NAMALWA (cell line): ENCODE data around the gene GAPVD1.

ENCODE experiments used
- DNase-seq: peaks from one replicate; pipeline ENCODE4 v3.0.0-alpha.2; 2015; ENCODE audit warnings: low spot score

Gene GAPVD1

DNA sequence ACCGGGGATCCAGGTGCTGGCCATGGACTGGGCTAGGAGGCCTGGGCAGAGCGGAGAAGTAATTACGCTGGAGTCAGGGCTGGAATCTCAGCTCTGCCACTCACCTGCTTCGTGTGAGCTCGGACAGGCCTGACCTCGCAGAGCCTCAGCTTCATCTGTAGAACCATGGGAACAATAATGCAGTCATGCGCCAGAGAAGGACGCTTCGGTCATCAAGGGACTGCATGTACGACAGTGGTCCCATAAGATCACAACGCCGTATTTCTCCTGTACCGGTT, 145.1 kb downstream of the GAPVD1 start:
- DNase-seq: no peak

GRCh38 chr9:125407432-125407973, 145.9 kb downstream of the GAPVD1 start:
- no peak for DNase-seq

- DNase-seq: peak; percentile 78
These were observed 146.6 kb downstream of the GAPVD1 start for GRCh38 chr9:125407974-125408900.

GRCh38 chr9:125409217-125409636, 147.6 kb downstream of the GAPVD1 start:
- DNase-seq: peak; percentile 39

DNA sequence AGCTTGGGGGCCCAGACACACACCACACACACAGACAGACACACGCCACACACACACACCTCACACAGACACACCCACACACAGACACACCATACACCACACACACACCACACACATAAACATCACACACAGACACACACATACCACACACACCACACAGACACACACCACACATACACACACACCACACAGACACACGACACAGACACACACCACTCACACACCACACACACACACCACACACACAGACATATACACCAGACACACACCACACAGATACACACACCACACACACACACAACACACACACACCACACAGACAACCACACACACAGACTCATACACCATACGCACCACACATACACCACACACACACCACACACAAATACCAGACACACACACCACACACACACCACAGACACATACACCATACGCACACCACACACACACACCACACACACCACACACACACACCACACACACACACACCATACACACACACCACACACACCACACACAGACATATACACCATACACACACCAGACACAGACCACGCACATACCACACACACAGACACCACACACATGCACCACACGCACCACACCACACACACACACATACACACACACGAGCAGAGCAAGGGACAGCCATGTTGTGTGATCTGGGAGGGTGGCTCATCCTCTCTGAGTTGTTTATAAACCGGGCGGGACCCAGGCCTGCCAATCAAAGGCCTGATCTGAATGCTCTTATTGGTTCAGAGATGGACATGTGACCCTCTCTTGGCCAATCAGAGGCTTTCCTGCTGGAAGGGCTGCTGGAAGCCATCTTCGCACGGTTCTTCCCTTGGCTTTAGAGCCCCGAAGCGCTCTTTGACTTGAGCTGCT, 148.3 kb downstream of the GAPVD1 start:
- peak; percentile 85 for DNase-seq

DNA sequence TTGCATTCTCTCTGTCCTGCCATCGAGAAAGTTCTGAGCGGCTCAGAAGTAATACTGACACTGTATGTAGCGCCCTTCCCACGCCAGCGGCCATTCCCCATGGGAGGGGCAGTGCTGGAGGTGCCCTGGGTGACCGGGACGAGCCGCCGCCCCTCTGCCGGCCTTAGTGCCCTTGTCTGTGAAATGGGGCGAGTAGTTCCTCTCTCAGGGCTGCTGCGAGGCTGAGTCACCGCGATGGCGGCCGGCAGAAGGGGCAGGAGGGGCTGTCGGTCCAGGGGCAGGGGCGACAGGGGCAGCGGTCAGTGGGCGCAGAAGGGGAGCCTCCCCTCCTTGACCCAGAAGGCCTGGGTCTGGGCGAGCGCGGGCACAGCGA, 148.9 kb downstream of the GAPVD1 start:
- DNase-seq: no peak

GRCh38 chr9:125411171-125411756, 149.6 kb downstream of the GAPVD1 start:
- no peak for DNase-seq

DNA sequence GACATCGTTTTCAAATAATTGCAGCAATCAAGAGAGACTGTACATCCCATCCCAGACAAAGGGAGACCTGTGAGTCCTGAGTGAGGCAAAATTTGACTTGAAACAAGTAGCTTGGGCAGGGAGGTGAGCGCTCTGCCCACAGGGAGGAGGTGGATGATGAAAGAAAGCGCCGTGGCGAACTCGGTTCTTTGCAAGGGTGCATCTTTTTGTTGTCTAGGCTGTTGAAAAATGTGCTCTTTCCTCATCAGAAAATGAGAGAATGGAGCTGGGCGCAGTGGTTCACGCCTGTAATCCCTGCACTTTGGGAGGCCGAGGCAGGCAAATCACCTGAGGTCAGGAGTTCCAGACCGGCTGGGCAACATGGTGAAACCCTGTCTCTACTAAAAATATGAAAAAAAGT, 150.5 kb downstream of the GAPVD1 start:
- no peak for DNase-seq

- no peak for DNase-seq
These were observed 152.0 kb downstream of the GAPVD1 start for GRCh38 chr9:125413579-125413978.

GRCh38 chr9:125415583-125416460, 154.2 kb downstream of the GAPVD1 start:
- no peak for DNase-seq

DNA sequence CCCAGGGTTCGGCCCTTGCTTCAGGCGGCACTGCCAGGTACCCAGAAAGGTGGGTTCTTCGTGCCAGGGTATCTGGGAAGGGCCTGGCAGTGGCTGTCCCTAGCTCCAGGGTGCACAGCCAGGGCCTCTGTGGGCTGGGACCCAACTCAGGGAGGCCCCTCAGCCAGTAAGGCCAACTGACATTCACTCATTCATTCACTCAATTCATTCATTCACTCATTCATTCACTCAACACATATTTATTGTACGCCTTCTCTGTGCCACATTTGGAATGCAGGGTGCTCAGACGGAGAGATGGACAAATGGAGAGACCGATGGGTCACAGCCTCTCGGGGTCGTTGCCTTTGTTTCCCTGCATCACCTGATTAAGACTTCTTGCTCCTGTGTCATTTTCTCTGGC, 154.9 kb downstream of the GAPVD1 start:
- DNase-seq: no peak
